DND-41 (cell line): ENCODE results near the gene GMPPB.
"Not testable (repeated sequence)": the region's sequence is repeated elsewhere in the genome, so short reads cannot be mapped to it uniquely, and the experiment has no call there.

ENCODE experiments used
- CTCF ChIP-seq: IDR thresholded peaks from 2 replicates; pipeline ENCODE4 v1.5.1; 2012; ENCODE audit warnings: borderline replicate concordance, low read length, moderate library complexity, mild to moderate bottlenecking; ENCODE audit not compliant: poor library complexity, severe bottlenecking; ENCODE audit errors: extremely low read depth
- EZH2 ChIP-seq: IDR thresholded peaks from 3 replicates; pipeline ENCODE4 v1.6.1; 2012; ENCODE audit warnings: borderline replicate concordance, low read depth, mild to moderate bottlenecking, moderate library complexity, low read length, inconsistent platforms; ENCODE audit not compliant: severe bottlenecking

- TF ChIP-seq CTCF, EZH2: not testable (repeated sequence)
These were observed 37.4 kb downstream of the GMPPB start for GRCh38 chr3:49686346-49686745.
